Measurements from ENCODE around the gene OBI1. TPM values are rescaled to one million over a fixed set of nuclear protein-coding genes. Genes with fewer than 3 reads are reported as not detected.

Gene OBI1
- total and polyA plus RNA-seq, 2 donors (not counting 3 experiments of a cell fraction or from before 2014, with no cell fraction given), result 5.0 to 16.1 TPM

- intact Hi-C loops (cut with micrococcal nuclease), result no loop called here
- BruUV-seq (replicated peaks), result no TSS peak
- Histone ChIP-seq H3K9me1 (replicated peaks; ENCODE audit: control insufficient read depth, extremely low read depth, insufficient read depth, low read length) (no peaks in the 10 kb centered on the region), H3K4me2 (ENCODE audit: insufficient read depth, low read length) (no peak overlapping the region), H3K4me1 (ENCODE audit: control insufficient read depth, extremely low read depth, insufficient read depth, low read length) (no peaks in the 10 kb centered on the region), H3K27me3 (ENCODE audit: control insufficient read depth in 2 of 2, insufficient read depth in 2 of 2, low read length in 2 of 2) (no peaks in the 10 kb centered on the region), H2AFZ (ENCODE audit: low read depth, low read length) (no peak overlapping the region), H3K9me3 (replicated peaks; ENCODE audit: control insufficient read depth, insufficient read depth, low read length) (no peaks in the 10 kb centered on the region), H3K27ac (ENCODE audit: insufficient read depth, low read depth, low read length) (no peak overlapping the region), H3K79me2 (ENCODE audit: control insufficient read depth, insufficient read depth, low read length) (peaks cover 2% of the 10 kb centered on the region), H3K36me3 (ENCODE audit: control insufficient read depth in 2 of 2, extremely low read depth in 1 of 2, insufficient read depth in 2 of 2, low read length in 2 of 2) (peaks cover 7 to 9% of the 10 kb centered on the region in 2 experiments), H4K20me1 (replicated peaks; ENCODE audit: control insufficient read depth, extremely low read depth, insufficient read depth, low read length) (no peaks in the 10 kb centered on the region), H3K9ac (replicated peaks; ENCODE audit: extremely low read depth, insufficient read depth, low read length) (no peak overlapping the region), H3K4me3 (replicated peaks in 1 of 3; ENCODE audit: insufficient read depth in 1 of 3, low read depth in 1 of 3, low read length in 3 of 3) (no peak overlapping the region)
- dilution Hi-C loops (cut with MboI; ENCODE audit: extremely low pct_ligation_motif_present, low sequenced_read_pairs), result no loop called here
- TF ChIP-seq FOS (IDR thresholded peaks at IDR 0.05; ENCODE audit: borderline replicate concordance, insufficient read depth, low read length) (no peak), JUN (IDR thresholded peaks at IDR 0.05; ENCODE audit: borderline replicate concordance, insufficient read depth, insufficient read length, low read depth) (no peak), CTCF (IDR thresholded peaks at IDR 0.05; ENCODE audit: extremely low read depth in 1 of 2, insufficient read depth in 1 of 2, low read depth in 1 of 2, low read length in 2 of 2) (no peak), GATA2 (IDR thresholded peaks at IDR 0.05; ENCODE audit: insufficient read depth, insufficient read length, low read depth, low read length) (no peak), MYC (IDR thresholded peaks at IDR 0.05; ENCODE audit: low read depth, low read length) (no peak), POLR2AphosphoS5 (IDR thresholded peaks at IDR 0.05; ENCODE audit: insufficient read depth, low read depth, low read length) (no peak), MAX (IDR thresholded peaks at IDR 0.05; ENCODE audit: insufficient read depth, insufficient read length) (no peak), EZH2 (IDR thresholded peaks at IDR 0.05; ENCODE audit: borderline replicate concordance, low read depth, low read length, severe bottlenecking) (no peak), POLR2A (IDR thresholded peaks at IDR 0.05; ENCODE audit: low read depth, low read length) (no peak)
- ChIA-PET POLR2A (no interaction called here), CTCF (interaction anchor here (1.1 to 1.2 kb wide), 2 partner anchors 10 to 484 kb away, joined by 3 to 4 read pairs; no protein-coding TSS in a partner anchor)
- FAIRE-seq (no peak), DNase-seq (ENCODE audit: low read depth, low spot score) (no peak)
Observed at GRCh38 chr13:78620936-78621470, 38.0 kb downstream of the OBI1 start.
